Sigmoid colon (tissue), 7 donors: ENCODE data around the gene KCNK13. TPM values are rescaled to one million over a fixed set of nuclear protein-coding genes. Genes with fewer than 3 reads are reported as not detected.

Experiments used
- DNase-seq: peaks from one replicate; pipeline ENCODE4 v3.0.0-alpha.2; 2019
- H3K27ac ChIP-seq, 4 donors: fragments of 200-600 bp; sonication (generic); one replicate each; pipeline ENCODE4 v1.5.1; 2016 to 2019; ENCODE audit warnings: mild to moderate bottlenecking in 1 of 4
- H3K27me3 ChIP-seq, 3 donors: fragments of 200-600 bp; sonication (generic); one replicate each; pipeline ENCODE4 v1.5.1; 2019; ENCODE audit warnings: mild to moderate bottlenecking in 1 of 3
- H3K36me3 ChIP-seq, 4 donors: fragments of 200-600 bp; sonication (generic); one replicate each; pipeline ENCODE4 v1.5.1; 2016 to 2019
- H3K4me1 ChIP-seq, 4 donors: fragments of 200-600 bp; sonication (generic); one replicate each; pipeline ENCODE4 v1.5.1; 2017 to 2019
- H3K4me3 ChIP-seq, 4 donors: fragments of 200-600 bp; sonication (generic); one replicate each; pipeline ENCODE4 v1.5.1; 2017 to 2019; ENCODE audit warnings: mild to moderate bottlenecking in 2 of 4, moderate library complexity in 1 of 4
- H3K9me3 ChIP-seq, 4 donors: fragments of 200-600 bp in 3 of 4; sonication (generic) in 3 of 4; one replicate each; pipeline versions ENCODE4 v1.5.1 to v1.6.1; 2013 to 2019
- EP300 ChIP-seq, 4 donors: sonication (generic); formaldehyde crosslinking; IDR thresholded peaks; one replicate each; pipeline ENCODE4 v1.6.1; 2017; ENCODE audit warnings: antibody characterized with exemption in 4 of 4
- POLR2A ChIP-seq, 2 donors: fragments of 450-650 bp; IDR thresholded peaks; one replicate each; pipeline ENCODE4 v1.6.1; 2016; ENCODE audit warnings: antibody characterized with exemption in 2 of 2, mild to moderate bottlenecking in 2 of 2, moderate library complexity in 2 of 2
- POLR2AphosphoS5 ChIP-seq, 4 donors: sonication (generic); formaldehyde crosslinking; IDR thresholded peaks; one replicate each; pipeline ENCODE4 v1.6.1; 2017; ENCODE audit warnings: antibody characterized with exemption in 4 of 4
- WGBS, 2 donors: extraction: QIAGEN DNeasy Blood & Tissue Kit; methylation state at CpG; one replicate each; pipeline ENCODE4 v1.1.7; 2013; 5-methylcytosine and 5-hydroxymethylcytosine counted together
- intact Hi-C: fragments of 100-400 bp; cut with DNase I; formaldehyde crosslinking; loops from one replicate; pipeline ENCODE4 v1.15.1; 2023
- polyA plus RNA-seq, 3 donors: library from polyadenylated mRNA; stranded (reverse); fragments of 200-250 nt; gene quantifications; one replicate each; pipeline ENCODE4 v1.2.3, GENCODE V29; 2013
- total RNA-seq, 4 donors: library from RNA; depleted of rRNA; stranded (reverse); fragments of >200 nt; gene quantifications; one replicate each; pipeline ENCODE4 v1.1.0, GENCODE V29; 2016
- TF ChIP-seq, protein P1 (sequence below), 4 experiments: fragments of 450-650 bp in 3 of 4; fragments of 200-600 bp in 1 of 4; IDR thresholded peaks; one replicate each; pipeline ENCODE4 v1.5.1; 2016 to 2019; ENCODE audit warnings: antibody characterized with exemption in 4 of 4, mild to moderate bottlenecking in 3 of 4, moderate library complexity in 2 of 4
- donor health status: healthy with polysubstance abuse.
- donor health status: Bipolar disorder and iron deficiency.
- donor health status: healthy.

The KCNK13 gene
- total and polyA plus RNA-seq, 7 donors = 0.51 to 1.4 (median 0.95) TPM; not detected in 2

- WGBS, 2 donors = 0 to 1% methylated on average over 80 of the region's 80 CpGs
- intact Hi-C loops = no loop called here
These were observed 1.4 kb upstream of the KCNK13 start for GRCh38 chr14:90060312-90060964.

GRCh38 chr14:90060965-90061684, 669 bp upstream of the KCNK13 start:
- Histone ChIP-seq H3K4me1 (peaks cover 0 to 30% (median 28%) of the 10 kb centered on the region in 4 donors), H3K36me3 (no peaks in the 10 kb centered on the region), H3K27me3 (peaks cover 22 to 85% (median 49%) of the 10 kb centered on the region in 3 donors), H3K9me3 (no peaks in the 10 kb centered on the region), H3K27ac (no peak overlapping the region), H3K4me3 (peak overlapping the region in 3 of 4 donors; percentile 29 to 49 (median 48))
- intact Hi-C loops = no loop called here
- TF ChIP-seq, protein P1, sequence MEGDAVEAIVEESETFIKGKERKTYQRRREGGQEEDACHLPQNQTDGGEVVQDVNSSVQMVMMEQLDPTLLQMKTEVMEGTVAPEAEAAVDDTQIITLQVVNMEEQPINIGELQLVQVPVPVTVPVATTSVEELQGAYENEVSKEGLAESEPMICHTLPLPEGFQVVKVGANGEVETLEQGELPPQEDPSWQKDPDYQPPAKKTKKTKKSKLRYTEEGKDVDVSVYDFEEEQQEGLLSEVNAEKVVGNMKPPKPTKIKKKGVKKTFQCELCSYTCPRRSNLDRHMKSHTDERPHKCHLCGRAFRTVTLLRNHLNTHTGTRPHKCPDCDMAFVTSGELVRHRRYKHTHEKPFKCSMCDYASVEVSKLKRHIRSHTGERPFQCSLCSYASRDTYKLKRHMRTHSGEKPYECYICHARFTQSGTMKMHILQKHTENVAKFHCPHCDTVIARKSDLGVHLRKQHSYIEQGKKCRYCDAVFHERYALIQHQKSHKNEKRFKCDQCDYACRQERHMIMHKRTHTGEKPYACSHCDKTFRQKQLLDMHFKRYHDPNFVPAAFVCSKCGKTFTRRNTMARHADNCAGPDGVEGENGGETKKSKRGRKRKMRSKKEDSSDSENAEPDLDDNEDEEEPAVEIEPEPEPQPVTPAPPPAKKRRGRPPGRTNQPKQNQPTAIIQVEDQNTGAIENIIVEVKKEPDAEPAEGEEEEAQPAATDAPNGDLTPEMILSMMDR (IDR thresholded peaks at IDR 0.05) = no peak
- TF ChIP-seq POLR2AphosphoS5 (IDR thresholded peaks at IDR 0.05) (no peak), EP300 (IDR thresholded peaks at IDR 0.05) (no peak), POLR2A (IDR thresholded peaks at IDR 0.05) (no peak)
- WGBS, 2 donors = 1 to 2% methylated on average over 60 of the region's 60 CpGs
- no peak for DNase-seq

More at GRCh38 chr14:90060312-90060964, 1.4 kb upstream of the KCNK13 start:
- Histone ChIP-seq H3K27ac (no peak overlapping the region), H3K4me1 (peaks cover 0 to 30% (median 28%) of the 10 kb centered on the region in 4 donors), H3K27me3 (peaks cover 22 to 87% (median 49%) of the 10 kb centered on the region in 3 donors), H3K4me3 (peak overlapping the region in 3 of 4 donors; percentile 29 to 49 (median 48)), H3K9me3 (no peaks in the 10 kb centered on the region), H3K36me3 (no peaks in the 10 kb centered on the region)
- DNase-seq = no peak
- TF ChIP-seq POLR2AphosphoS5 (IDR thresholded peaks at IDR 0.05) = no peak
- no peak for TF ChIP-seq EP300 (IDR thresholded peaks at IDR 0.05)
- TF ChIP-seq, protein P1 (IDR thresholded peaks at IDR 0.05) = no peak
- no peak for TF ChIP-seq POLR2A (IDR thresholded peaks at IDR 0.05)

GRCh38 chr14:90062127-90062794, 467 bp downstream of the KCNK13 start:
- peaks cover 0 to 30% (median 28%) of the 10 kb centered on the region in 4 donors for H3K4me1 ChIP-seq
- WGBS, 2 donors = 1 to 2% methylated on average over 63 of the region's 63 CpGs
- intact Hi-C loops = no loop called here
- no peak for DNase-seq
- peak overlapping the region in 3 of 4 donors; percentile 29 to 49 (median 48) for H3K4me3 ChIP-seq
- TF ChIP-seq, protein P1 (IDR thresholded peaks at IDR 0.05) = no peak
- TF ChIP-seq POLR2AphosphoS5 (IDR thresholded peaks at IDR 0.05) (no peak), POLR2A (IDR thresholded peaks at IDR 0.05) (no peak), EP300 (IDR thresholded peaks at IDR 0.05) (no peak)
- peaks cover 22 to 93% (median 49%) of the 10 kb centered on the region in 3 donors for H3K27me3 ChIP-seq
- H3K9me3 ChIP-seq = no peaks in the 10 kb centered on the region
- no peaks in the 10 kb centered on the region for H3K36me3 ChIP-seq
- no peak overlapping the region for H3K27ac ChIP-seq

GRCh38 chr14:90062822-90063539, 1.2 kb downstream of the KCNK13 start:
- Histone ChIP-seq H3K27me3 (peaks cover 22 to 93% (median 49%) of the 10 kb centered on the region in 3 donors), H3K9me3 (no peaks in the 10 kb centered on the region), H3K4me1 (peaks cover 0 to 30% (median 28%) of the 10 kb centered on the region in 4 donors), H3K27ac (no peak overlapping the region), H3K36me3 (no peaks in the 10 kb centered on the region), H3K4me3 (peak overlapping the region in 2 of 4 donors; percentile 48 to 49)
- no peak for DNase-seq
- 17 to 25% methylated on average over 11 of the region's 11 CpGs for WGBS, 2 donors
- no peak for TF ChIP-seq EP300 (IDR thresholded peaks at IDR 0.05)
- no peak for TF ChIP-seq POLR2AphosphoS5 (IDR thresholded peaks at IDR 0.05)
- TF ChIP-seq, protein P1 (IDR thresholded peaks at IDR 0.05) = no peak
- no peak for TF ChIP-seq POLR2A (IDR thresholded peaks at IDR 0.05)
- intact Hi-C loops = no loop called here
